ENCODE data around the gene XPNPEP2. TPM values are rescaled to one million over a fixed set of nuclear protein-coding genes. Genes with fewer than 3 reads are reported as not detected.

Gene XPNPEP2
- total RNA-seq, 1 experiment from 2014 or later: not detected

DNA sequence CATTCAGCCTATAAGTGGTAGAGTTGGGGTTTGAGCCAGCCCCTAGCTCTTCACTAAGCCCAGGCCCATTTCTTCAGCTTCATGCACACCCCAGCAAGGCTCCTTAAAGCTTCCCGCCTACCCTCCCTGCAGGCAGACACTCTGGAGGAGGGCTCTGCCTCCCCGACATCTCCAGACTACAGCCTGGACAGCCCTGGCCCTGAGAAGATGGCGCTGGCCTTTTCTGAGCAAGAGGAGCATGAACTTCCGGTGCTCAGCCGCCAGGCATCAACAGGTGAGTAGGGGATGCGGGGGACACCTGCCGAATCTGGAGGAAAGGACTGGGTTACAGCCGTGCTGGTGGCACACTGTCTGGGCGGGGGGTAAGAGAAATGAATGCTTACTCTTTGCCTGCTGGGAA lies 52.0 kb downstream of the XPNPEP2 start:
- Histone ChIP-seq H3K4me1 (replicated peaks; ENCODE audit: insufficient read depth) (no peaks in the 10 kb centered on the region), H3K4me2 (no peak overlapping the region), H3K36me3 (ENCODE audit: low read depth) (no peaks in the 10 kb centered on the region), H3F3A (ENCODE audit: insufficient read depth, low read depth) (0 out of 2 replicates have a peak, but pooled peaks cover under 1% of the 10 kb centered on the region), H3K27ac (no peak overlapping the region), H2AFZ (no peak overlapping the region), H3K27me3 (ENCODE audit: insufficient read depth, low read depth) (no peaks in the 10 kb centered on the region), H4K20me1 (ENCODE audit: insufficient read depth) (no peaks in the 10 kb centered on the region), H3K79me2 (ENCODE audit: low read depth) (no peaks in the 10 kb centered on the region), H3K9me2 (ENCODE audit: insufficient read depth) (no peaks in the 10 kb centered on the region), H3K9me3 (ENCODE audit: insufficient read depth, low read depth) (no peaks in the 10 kb centered on the region), H3K4me3 (no peak overlapping the region)
- intact Hi-C loops (cut with micrococcal nuclease; ENCODE audit: unreplicated experiment): no loop called here
- ChIA-PET CTCF (no interaction called here), POLR2A (ENCODE audit: unreplicated experiment) (no interaction called here)
- DNase-seq: no peak
- no TSS peak for BruUV-seq (replicated peaks)
- TF ChIP-seq, protein P1, sequence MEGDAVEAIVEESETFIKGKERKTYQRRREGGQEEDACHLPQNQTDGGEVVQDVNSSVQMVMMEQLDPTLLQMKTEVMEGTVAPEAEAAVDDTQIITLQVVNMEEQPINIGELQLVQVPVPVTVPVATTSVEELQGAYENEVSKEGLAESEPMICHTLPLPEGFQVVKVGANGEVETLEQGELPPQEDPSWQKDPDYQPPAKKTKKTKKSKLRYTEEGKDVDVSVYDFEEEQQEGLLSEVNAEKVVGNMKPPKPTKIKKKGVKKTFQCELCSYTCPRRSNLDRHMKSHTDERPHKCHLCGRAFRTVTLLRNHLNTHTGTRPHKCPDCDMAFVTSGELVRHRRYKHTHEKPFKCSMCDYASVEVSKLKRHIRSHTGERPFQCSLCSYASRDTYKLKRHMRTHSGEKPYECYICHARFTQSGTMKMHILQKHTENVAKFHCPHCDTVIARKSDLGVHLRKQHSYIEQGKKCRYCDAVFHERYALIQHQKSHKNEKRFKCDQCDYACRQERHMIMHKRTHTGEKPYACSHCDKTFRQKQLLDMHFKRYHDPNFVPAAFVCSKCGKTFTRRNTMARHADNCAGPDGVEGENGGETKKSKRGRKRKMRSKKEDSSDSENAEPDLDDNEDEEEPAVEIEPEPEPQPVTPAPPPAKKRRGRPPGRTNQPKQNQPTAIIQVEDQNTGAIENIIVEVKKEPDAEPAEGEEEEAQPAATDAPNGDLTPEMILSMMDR (conservative IDR thresholded peaks at IDR 0.05): no peak
- TF ChIP-seq EZH2 (IDR thresholded peaks at IDR 0.05; ENCODE audit: low read depth): no peak

DNA sequence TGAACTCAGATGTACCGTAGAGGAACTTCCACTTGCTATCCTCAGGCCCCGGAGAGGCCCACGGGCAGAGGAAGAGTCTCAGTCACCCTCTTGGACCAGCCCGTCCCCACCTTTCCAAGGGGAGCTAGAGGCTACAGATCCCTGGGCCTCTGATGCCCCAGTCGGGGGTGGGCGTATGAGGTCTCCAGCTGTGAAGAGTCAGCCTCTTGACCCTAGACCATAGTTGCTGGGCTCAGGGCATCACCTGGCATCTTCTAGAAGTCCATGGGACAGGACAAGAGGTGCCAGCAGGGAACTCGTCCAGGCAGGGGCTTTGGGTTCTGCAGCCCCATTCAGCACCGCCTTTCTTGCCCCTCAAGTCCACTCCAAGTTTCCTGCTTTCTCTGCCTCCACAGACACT lies 52.6 kb downstream of the XPNPEP2 start:
- Histone ChIP-seq H3K9me2 (ENCODE audit: insufficient read depth) (no peaks in the 10 kb centered on the region), H4K20me1 (ENCODE audit: insufficient read depth) (no peaks in the 10 kb centered on the region), H2AFZ (no peak overlapping the region), H3K27me3 (ENCODE audit: insufficient read depth, low read depth) (no peaks in the 10 kb centered on the region), H3K9me3 (ENCODE audit: insufficient read depth, low read depth) (no peaks in the 10 kb centered on the region), H3K36me3 (ENCODE audit: low read depth) (no peaks in the 10 kb centered on the region), H3K4me1 (replicated peaks; ENCODE audit: insufficient read depth) (no peaks in the 10 kb centered on the region), H3K4me2 (no peak overlapping the region), H3F3A (ENCODE audit: insufficient read depth, low read depth) (0 out of 2 replicates have a peak, but pooled peaks cover 6% of the 10 kb centered on the region), H3K27ac (no peak overlapping the region), H3K4me3 (no peak overlapping the region), H3K79me2 (ENCODE audit: low read depth) (no peaks in the 10 kb centered on the region)
- intact Hi-C loops (cut with micrococcal nuclease; ENCODE audit: unreplicated experiment): no loop called here
- ChIA-PET POLR2A (ENCODE audit: unreplicated experiment) (no interaction called here), CTCF (no interaction called here)
- BruUV-seq (replicated peaks): no TSS peak
- no peak for DNase-seq
- TF ChIP-seq, protein P1 (conservative IDR thresholded peaks at IDR 0.05): no peak
- no peak for TF ChIP-seq EZH2 (IDR thresholded peaks at IDR 0.05; ENCODE audit: low read depth)

DNA sequence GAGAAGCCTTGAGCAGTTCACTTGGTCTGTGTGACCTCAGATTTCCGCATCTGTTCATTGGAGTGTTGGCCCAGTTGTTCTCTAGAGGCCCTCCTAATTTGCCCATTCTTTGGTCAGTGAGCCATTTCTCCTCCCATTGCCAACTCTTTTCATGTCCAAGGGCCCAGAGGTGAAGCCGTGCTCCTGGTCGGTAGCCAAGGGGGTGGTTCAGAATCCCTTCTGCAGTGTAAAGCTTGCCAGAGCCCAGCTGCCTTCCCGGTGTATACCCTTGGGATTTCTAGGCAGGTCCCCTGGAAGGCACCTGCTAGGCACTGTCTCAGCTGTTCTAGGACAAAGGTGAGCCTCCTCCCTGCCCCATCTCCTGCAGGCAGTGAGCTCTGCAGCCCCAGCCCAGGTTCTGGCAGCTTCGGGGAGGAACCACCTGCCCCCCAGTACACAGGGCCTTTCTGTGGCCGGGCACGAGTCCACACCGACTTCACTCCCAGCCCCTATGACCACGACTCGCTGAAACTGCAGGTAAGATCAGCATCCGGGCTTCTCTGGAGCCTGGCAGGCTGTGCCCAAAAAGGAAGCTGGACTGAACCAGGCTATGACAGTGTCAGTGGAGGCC lies 53.3 kb downstream of the XPNPEP2 start:
- Histone ChIP-seq H3K36me3 (ENCODE audit: low read depth) (no peaks in the 10 kb centered on the region), H4K20me1 (ENCODE audit: insufficient read depth) (no peaks in the 10 kb centered on the region), H3K4me2 (no peak overlapping the region), H2AFZ (no peak overlapping the region), H3K27me3 (ENCODE audit: insufficient read depth, low read depth) (no peaks in the 10 kb centered on the region), H3K9me2 (ENCODE audit: insufficient read depth) (no peaks in the 10 kb centered on the region), H3K9me3 (ENCODE audit: insufficient read depth, low read depth) (no peaks in the 10 kb centered on the region), H3K4me3 (no peak overlapping the region), H3K27ac (no peak overlapping the region), H3F3A (ENCODE audit: insufficient read depth, low read depth) (0 out of 2 replicates have a peak, but pooled peaks cover 8% of the 10 kb centered on the region), H3K79me2 (ENCODE audit: low read depth) (no peaks in the 10 kb centered on the region), H3K4me1 (replicated peaks; ENCODE audit: insufficient read depth) (no peaks in the 10 kb centered on the region)
- ChIA-PET POLR2A (ENCODE audit: unreplicated experiment) (no interaction called here), CTCF (no interaction called here)
- no peak for DNase-seq
- no TSS peak for BruUV-seq (replicated peaks)
- TF ChIP-seq, protein P1 (conservative IDR thresholded peaks at IDR 0.05): no peak
- TF ChIP-seq EZH2 (IDR thresholded peaks at IDR 0.05; ENCODE audit: low read depth): no peak
- intact Hi-C loops (cut with micrococcal nuclease; ENCODE audit: unreplicated experiment): no loop called here
